GM19467 (cell line): ENCODE data around the gene PDE4D.
"Not testable (repeated sequence)": the region's sequence is repeated elsewhere in the genome, so short reads cannot be mapped to it uniquely, and the experiment has no call there.

ENCODE experiments used
- ATAC-seq: cut with Tn5 transposase; IDR thresholded peaks from one replicate; pipeline ENCODE4 v1.9.1; 2021; ENCODE audit warnings: mild to moderate bottlenecking, moderate library complexity; ENCODE audit not compliant: unreplicated experiment

Gene PDE4D

GRCh38 chr5:59393585-59394420, 499.7 kb downstream of the PDE4D start:
- no peak for ATAC-seq

- ATAC-seq: no peak
Observed at GRCh38 chr5:59391576-59391975, 501.9 kb downstream of the PDE4D start.

- no peak for ATAC-seq
Observed at GRCh38 chr5:59390989-59391388, 502.5 kb downstream of the PDE4D start.

GRCh38 chr5:59390074-59390659, 503.4 kb downstream of the PDE4D start:
- no peak for ATAC-seq

DNA sequence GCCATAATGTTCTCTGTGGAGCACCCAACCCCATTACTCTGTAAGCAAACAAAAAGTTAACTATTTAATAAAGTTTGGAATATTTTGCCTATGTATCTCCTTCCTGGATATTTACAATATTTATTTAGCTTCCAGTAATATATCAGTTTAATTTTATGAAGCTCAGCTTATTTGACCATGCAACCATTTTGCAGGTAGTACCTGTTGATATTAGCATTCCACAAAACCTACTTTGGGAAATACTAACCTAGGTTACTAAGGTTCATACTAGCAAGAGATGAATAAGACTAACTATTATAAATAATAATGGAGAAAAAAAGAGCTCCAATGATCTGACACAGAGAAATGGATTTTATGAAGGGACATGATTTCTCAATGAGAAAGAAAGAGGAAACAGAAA, 506.4 kb downstream of the PDE4D start:
- ATAC-seq: no peak

DNA sequence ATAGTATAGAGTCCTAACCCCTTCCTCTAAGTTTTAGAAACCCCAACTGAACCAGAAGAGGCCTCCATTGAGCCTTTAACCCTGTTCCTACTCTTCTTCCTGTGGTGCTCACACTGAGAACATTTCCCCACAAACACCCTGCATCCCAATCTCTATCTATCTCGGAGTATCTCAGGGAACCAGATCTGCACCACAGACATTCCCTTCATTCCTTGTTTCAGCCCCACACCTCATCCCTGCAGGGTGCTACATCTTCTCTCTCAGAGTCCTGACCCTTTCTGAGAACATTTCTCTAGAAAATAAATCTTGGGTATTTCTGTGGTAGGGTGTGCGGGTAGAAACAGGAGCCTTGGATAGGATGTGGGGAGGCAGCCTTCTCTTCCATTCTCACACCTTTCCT, 507.8 kb downstream of the PDE4D start:
- ATAC-seq: no peak

GRCh38 chr5:59380350-59380951, 513.1 kb downstream of the PDE4D start:
- ATAC-seq: peak; percentile 91

DNA sequence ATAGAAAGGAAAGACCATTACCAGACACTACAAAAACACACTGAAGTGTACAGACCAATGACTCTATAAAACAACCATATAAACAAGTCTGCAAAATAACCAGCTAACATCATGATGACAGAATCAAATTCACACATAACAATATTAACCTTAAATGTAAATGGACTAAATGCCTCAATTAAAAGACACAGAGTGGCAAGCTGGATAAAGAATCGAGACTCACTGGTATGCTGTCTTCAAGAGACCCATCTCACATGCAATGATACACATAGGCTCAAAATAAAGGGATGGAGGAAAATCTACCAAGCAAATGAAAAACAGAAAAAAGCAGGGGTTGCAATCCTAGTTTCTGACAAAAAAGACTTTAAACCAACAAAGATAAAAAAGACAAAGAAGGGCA, 519.5 kb downstream of the PDE4D start:
- ATAC-seq: not testable (repeated sequence)

GRCh38 chr5:59371525-59372127, 521.9 kb downstream of the PDE4D start:
- no peak for ATAC-seq

DNA sequence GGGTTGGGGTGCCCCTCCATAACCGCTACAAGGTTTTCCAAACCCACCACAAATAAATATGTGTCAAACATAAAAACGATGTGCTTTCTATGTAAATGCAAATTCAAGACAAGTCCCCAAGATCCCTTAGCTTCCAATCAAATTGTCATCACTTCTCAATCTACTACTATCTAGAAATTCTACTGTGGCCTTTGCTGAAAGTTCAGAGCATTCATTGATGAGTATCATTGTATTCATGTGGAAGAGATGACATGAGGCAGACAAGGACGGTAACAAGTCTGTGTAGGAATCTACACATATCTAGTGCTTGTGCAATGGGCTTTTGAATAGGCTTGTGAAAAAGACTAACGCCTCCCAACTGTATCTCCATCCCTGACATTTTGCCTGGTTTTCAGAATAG, 524.6 kb downstream of the PDE4D start:
- ATAC-seq: no peak

- ATAC-seq: no peak
Observed at GRCh38 chr5:59367791-59368394, 525.6 kb downstream of the PDE4D start.

- no peak for ATAC-seq
Observed at GRCh38 chr5:59366784-59367183, 526.7 kb downstream of the PDE4D start.

GRCh38 chr5:59362438-59362837, 531.1 kb downstream of the PDE4D start:
- no peak for ATAC-seq

DNA sequence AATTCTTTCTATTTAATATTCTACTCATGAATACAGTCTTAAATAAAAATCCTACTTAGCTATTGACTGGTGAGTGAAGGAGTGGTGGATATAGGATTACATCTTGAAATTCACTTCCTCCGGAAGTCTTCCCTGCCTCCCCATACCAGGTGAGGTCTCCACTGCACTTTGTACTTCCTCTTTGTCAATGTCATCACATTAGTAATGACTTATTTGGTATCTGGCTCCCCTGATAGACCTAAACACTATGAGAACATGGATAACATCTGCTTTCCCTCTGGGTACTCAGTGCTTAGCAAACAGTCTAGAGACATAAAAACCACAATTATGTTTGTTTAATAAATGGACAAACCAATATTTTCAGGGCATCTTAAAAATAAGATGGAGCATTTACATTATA, 532.1 kb downstream of the PDE4D start:
- no peak for ATAC-seq

DNA sequence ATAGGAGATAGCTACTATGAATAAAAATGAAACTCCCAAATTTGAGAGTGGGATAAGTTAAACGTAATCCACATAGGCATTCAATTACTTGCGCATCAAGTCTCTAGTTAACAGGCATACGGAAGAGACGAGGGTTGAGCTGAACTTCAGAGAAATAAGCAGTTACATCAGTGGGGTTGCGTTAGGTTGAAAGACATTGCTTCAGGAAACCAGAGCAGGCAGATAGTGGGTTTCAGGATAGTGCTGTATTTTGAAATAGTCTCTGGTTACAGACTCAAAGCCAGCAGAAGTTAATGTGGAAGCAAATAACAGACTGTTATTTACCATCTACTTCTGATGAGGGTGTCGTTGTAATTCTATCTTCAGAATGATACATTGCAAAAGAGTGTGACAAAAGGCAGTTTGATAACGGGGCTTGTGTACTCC, 533.4 kb downstream of the PDE4D start:
- no peak for ATAC-seq

DNA sequence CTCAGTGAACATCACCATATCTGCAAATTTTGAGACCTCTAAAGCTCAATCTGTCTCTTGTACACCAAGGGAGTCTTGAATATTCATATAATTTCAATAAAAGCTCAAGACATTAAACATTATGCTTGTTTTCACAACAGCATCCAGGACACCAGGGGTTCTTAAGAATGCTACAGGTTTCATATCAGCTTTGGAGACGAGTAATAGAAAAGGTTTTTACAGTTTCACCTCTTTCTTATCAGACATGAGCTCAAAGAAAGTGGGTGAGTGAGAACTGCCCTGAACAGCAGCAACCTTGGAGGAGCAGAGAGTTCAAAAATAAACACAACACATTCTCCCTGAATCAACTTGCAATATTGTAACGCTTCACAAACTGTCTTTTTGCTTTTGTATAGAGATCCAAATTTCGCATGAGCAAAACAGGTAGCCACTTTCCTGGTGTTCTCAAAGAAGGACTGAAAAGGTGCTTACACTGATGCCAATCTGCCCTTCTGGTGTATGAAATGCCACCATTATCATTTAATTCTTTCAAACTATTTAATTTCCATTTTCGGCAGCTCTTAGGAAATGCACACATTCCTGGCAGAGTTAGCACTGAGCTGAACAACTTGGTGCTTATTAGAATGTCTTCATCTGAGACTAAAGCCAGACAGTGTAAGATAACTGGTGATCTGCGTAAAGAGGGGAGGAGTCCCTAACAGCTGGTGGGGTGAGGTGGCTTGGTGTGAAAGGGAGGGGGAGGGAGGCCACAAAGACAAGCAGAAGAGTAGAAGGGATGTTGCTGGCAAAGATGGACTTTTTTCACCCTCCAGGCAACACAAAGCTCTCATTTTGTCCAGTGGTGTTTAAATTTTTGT, 535.3 kb downstream of the PDE4D start:
- ATAC-seq: no peak

DNA sequence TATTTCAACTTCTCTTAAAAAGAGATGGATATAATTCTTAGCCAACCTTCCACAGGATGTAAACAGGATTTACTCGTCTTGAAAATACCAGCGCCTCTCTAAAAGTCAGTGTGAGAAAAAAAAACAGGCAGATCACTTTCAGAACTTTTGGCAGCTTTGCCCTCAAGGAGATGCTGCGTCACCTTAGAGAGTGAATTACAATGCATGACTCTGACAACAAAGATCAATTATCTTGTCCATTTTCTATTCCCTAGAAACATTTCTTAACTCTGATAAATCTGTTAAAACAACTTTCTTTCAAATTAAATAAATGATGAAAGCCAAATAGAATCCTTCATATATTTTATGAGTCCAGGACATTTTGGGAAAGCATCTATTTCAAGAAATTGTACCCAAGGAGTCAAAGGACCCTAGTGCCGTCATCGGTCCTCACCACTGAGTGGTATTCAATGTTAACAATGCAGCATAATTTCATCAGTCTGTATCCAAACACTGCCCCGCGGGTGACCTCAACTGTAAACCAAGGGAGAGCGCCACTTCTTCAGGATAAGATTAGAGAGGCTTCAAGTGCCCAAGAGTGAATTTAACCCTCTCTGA, 536.0 kb downstream of the PDE4D start:
- no peak for ATAC-seq

DNA sequence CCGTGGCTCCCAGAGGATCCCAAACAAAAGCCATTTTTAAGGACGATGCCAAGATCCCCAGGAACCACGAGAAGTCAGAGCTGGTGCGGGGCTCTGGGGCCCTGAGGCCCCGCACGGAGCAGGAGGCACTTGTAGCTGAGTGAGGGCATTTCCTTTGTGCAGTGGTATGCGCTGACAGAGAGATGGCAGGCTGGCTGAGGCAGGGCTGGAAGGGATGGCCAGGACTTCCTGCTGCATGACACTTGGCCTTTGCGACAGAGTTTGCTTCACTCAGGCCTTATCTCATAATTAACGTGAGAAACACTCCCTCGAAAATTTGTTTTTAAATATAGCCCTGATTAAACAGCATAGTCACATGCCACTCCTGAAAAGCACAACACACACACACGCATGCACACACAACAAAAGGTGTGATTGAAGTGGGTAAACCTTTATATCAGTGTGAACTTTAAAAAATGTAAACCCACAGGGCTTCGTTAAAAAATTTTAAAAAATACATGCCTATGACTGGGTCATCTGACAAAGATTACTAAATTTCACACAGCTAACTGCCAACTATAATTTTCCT, 536.6 kb downstream of the PDE4D start:
- no peak for ATAC-seq

DNA sequence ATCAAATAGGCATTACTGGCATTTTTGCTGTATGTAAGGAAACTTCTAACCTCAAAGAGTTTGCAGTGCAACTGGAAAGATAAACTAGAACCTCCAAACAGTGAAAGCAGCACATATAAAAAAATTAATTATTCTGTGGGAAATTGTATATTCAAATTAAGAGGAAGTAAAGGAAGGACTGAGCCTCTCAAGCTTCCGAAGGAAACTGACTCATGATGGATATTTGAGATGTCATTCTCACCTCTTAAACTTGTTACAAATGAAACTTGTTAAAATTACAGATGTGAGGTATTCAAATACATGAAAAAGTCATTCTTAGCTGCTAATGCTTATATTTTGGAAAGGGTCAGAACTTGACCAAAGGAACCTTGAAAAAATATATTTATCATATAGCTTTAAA, 538.7 kb downstream of the PDE4D start:
- ATAC-seq: no peak

- ATAC-seq: no peak
Observed at GRCh38 chr5:59354274-59354673, 539.3 kb downstream of the PDE4D start.
